IPS DF 6.9 (cell line): ENCODE data around the gene CD74.
"Not testable (repeated sequence)": the region's sequence is repeated elsewhere in the genome, so short reads cannot be mapped to it uniquely, and the experiment has no call there.

Experiments used
- DNase-seq: peaks from one replicate; pipeline ENCODE4 v3.0.0-alpha.2; 2013; ENCODE audit warnings: low read depth, low spot score
- H3K27ac ChIP-seq: one replicate; pipeline ENCODE4 v1.5.1; 2013; ENCODE audit warnings: low read length, control low read depth
- H3K27me3 ChIP-seq: 2 replicates; pipeline ENCODE4 v1.6.1; 2013; ENCODE audit warnings: mild to moderate bottlenecking, low read length; ENCODE audit not compliant: control insufficient read depth, insufficient read depth
- H3K36me3 ChIP-seq: 2 replicates; pipeline ENCODE4 v1.6.1; 2013; ENCODE audit warnings: low read length; ENCODE audit not compliant: control insufficient read depth, insufficient read depth
- H3K4me1 ChIP-seq: 2 replicates; pipeline ENCODE4 v1.6.1; 2013; ENCODE audit warnings: low read length; ENCODE audit not compliant: control insufficient read depth, insufficient read depth
- H3K4me3 ChIP-seq: 2 replicates; pipeline ENCODE4 v1.5.1; 2013; ENCODE audit warnings: mild to moderate bottlenecking, low read length
- H3K9me3 ChIP-seq: 2 replicates; pipeline ENCODE4 v1.6.1; 2013; ENCODE audit warnings: low read length, inconsistent platforms; ENCODE audit not compliant: control insufficient read depth, insufficient read depth
- WGBS: extraction: QIAGEN DNeasy Blood & Tissue Kit; methylation state at CpG from one replicate; pipeline ENCODE4 v1.1.7; 2013; ENCODE audit warnings: mixed read lengths, missing lambda C conversion rate; ENCODE audit not compliant: insufficient read length, insufficient coverage; 5-methylcytosine and 5-hydroxymethylcytosine counted together

CD74 gene

DNA sequence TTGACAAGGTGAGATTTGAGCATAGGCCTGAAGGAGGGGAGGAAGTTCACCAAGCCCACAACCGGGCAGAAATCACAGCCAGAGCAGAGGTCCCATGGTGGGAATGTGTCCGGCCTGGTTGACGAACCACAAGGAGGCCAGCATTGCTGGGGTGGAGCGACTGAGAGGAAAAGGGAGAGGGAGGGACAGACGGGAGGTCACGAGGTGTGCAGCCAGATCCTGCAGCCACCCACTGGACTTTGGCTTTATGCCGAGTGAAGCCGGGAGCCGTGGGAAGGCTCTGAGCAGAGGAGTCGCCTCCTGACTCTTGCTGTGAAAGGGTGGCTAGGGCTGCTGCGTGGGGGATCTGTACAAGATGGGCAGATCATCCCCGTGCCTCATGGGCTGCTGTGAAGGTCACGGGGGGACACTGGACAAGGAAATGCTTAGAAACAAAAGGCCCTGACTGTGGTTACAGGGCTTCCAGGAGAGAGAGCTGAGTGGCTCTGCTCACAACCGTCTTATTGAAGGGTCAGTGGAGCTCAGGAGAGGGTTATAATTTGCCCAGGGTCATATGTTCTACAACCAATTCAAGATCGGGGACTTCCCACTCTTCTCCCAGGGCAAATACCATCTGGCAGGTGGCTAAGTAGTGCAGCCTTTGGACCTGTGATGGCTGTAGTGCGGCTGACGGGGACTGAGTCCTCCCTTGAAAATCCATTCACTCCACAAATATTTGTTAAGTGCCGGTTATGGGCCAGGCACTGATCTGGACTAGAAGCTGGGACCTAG is 15.6 kb upstream of the CD74 start:
- no peak for DNase-seq
- no CpG with 5 or more reads among the region's 18 CpGs for WGBS
- H3K27ac ChIP-seq: no peak overlapping the region
- H3K27me3 ChIP-seq: no peaks in the 10 kb centered on the region
- no peaks in the 10 kb centered on the region for H3K4me1 ChIP-seq
- H3K9me3 ChIP-seq: no peaks in the 10 kb centered on the region
- H3K4me3 ChIP-seq: no peak overlapping the region
- no peaks in the 10 kb centered on the region for H3K36me3 ChIP-seq

DNA sequence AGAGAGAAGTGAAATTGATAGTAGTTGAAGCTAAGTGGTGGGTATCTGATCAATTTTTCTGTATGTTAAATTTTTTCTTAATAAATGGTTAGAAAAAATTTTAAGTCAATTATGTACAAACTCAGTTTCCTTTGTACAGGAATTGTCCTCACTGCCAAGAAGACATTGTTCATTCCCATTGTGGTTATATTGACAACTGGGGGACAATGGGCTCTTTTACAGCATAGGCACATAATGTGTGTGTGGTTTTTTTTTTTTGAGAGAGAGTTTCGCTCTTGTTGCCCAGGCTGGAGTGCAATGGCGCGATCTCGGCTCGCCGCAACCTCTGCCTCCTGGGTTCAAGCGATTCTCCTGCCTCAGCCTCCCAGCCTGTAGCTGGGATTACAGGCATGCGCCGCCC is 13.5 kb upstream of the CD74 start:
- H3K4me3 ChIP-seq, H3K27me3 ChIP-seq, H3K9me3 ChIP-seq, H3K4me1 ChIP-seq, H3K27ac ChIP-seq, DNase-seq, H3K36me3 ChIP-seq: not testable (repeated sequence)
- no CpG with 5 or more reads among the region's 9 CpGs for WGBS

DNA sequence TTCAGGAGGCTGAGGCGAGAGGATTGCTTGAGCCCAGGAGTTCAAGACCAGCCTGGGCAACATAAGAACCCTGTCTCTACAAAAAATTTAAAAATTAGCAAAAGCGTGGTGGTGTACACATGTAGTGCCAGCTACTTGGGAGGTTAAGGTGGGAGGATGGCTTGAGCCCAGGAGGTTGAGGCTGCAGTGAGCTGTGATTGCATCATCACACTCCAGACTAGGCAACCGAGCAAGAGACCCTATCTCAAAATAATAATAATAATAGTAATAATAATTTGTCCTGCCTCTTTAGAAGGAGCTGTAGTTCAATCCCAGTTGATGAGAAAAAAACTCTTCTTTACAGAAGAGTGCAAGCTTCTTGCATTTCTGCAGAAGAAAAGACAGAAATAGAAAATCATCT is 10.0 kb upstream of the CD74 start:
- H3K4me3 ChIP-seq: no peak overlapping the region
- H3K27me3 ChIP-seq: no peaks in the 10 kb centered on the region
- no peaks in the 10 kb centered on the region for H3K9me3 ChIP-seq
- H3K27ac ChIP-seq: no peak overlapping the region
- no peaks in the 10 kb centered on the region for H3K4me1 ChIP-seq
- no peaks in the 10 kb centered on the region for H3K36me3 ChIP-seq
- no CpG with 5 or more reads among the region's 3 CpGs for WGBS
- DNase-seq: no peak

DNA sequence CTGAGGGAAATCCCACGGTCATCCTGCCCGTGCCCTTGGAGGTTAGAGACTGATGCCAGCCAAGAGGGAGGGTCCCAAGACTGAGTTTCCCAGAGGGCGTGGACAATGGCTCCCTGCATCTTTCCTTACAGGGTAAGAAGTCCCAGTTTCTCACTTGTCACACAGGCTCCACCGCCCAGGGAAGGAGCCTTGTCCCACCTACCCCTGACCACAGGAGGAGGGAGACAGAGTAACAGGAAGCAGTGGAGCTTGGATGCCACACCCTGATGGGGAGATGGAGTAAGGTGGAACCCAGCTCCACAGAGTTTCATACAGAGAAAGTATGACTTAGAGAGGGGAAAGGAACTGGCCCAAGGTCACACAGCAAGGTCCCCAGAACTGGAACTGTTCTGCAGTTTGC is 9.4 kb upstream of the CD74 start:
- Histone ChIP-seq H3K4me3 (no peak overlapping the region), H3K27me3 (no peaks in the 10 kb centered on the region), H3K4me1 (no peaks in the 10 kb centered on the region), H3K36me3 (no peaks in the 10 kb centered on the region), H3K27ac (no peak overlapping the region), H3K9me3 (no peaks in the 10 kb centered on the region)
- no peak for DNase-seq
- WGBS: no CpG with 5 or more reads among the region's 4 CpGs

DNA sequence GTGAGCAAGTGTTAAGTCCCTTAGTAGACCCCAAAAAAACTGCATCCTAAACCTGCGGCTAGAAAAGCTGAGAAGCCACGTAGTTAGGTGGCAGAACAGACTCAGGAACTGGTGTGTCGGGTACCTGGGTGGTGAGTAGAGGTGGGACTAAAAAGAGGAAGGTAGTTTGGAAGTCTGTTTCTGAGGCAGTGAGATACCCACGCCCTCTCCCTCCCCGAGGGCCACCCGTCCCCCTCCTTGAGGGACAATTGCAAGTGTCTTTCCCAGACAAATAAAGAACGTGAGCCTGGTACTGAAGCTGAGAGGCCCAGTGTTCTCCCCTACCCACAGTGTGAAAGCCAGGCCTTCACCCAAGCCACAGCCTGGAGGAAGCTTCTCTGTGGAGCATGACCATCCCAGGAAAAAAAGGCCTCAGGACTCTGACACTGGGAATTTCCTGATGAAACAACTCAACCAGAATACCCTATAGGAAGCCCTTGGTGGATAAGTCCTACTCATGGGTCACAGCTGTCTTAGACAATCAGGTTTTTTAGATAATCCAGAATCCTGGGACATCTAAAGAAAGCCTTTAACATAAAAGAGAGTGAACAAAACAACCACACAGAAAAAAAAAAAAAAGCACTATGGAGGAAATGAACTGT is 7.0 kb upstream of the CD74 start:
- no peaks in the 10 kb centered on the region for H3K9me3 ChIP-seq
- no peak overlapping the region for H3K4me3 ChIP-seq
- no peak overlapping the region for H3K27ac ChIP-seq
- DNase-seq: no peak
- no peaks in the 10 kb centered on the region for H3K27me3 ChIP-seq
- H3K4me1 ChIP-seq: no peaks in the 10 kb centered on the region
- no CpG with 5 or more reads among the region's 7 CpGs for WGBS
- H3K36me3 ChIP-seq: no peaks in the 10 kb centered on the region

DNA sequence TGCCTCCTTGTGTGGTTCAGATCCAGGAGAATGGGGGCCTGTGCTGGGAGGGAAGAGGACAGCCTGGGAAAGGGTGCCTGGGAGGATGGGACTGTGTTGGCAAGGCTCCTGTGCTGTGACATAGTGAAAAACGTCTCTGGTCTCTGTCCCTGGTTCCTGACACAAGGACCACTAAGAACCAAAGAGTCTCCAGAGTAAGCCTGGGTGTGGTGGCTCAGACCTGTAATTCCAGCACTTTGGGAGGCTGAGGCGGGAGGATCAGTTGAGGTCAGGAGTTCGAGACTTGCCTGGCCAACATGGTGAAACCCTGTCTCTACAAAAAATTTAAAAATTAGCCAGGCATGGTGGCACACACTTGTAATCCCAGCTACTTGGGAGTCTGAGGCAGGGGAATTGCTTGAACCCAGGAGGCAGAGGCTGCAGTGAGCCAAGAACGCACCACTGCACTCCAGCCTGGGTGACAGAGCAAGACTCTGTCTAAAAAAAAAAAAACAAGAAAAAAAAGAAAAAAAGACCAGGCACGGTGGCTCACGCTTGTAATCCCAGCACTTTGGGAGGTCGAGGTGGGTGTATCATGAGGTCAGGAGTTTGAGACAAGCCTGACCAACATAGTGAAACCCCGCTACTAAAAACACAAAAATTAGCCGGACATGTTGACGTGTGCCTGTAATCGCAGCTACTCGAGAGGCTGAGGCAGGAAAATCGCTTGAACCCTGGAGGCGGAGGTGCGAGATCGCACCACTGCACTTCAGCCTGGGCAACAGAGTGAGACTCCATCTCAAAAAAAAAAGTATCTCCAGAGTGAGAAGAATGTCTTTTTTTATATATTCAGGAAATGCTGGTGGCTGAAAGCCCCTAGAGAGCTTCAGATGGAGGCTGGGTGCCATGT is 1.4 kb upstream of the CD74 start:
- H3K4me3 ChIP-seq, H3K4me1 ChIP-seq, H3K27me3 ChIP-seq, H3K36me3 ChIP-seq, DNase-seq, H3K9me3 ChIP-seq, H3K27ac ChIP-seq: not testable (repeated sequence)
- no CpG with 5 or more reads among the region's 16 CpGs for whole genome bisulfite sequencing

DNA sequence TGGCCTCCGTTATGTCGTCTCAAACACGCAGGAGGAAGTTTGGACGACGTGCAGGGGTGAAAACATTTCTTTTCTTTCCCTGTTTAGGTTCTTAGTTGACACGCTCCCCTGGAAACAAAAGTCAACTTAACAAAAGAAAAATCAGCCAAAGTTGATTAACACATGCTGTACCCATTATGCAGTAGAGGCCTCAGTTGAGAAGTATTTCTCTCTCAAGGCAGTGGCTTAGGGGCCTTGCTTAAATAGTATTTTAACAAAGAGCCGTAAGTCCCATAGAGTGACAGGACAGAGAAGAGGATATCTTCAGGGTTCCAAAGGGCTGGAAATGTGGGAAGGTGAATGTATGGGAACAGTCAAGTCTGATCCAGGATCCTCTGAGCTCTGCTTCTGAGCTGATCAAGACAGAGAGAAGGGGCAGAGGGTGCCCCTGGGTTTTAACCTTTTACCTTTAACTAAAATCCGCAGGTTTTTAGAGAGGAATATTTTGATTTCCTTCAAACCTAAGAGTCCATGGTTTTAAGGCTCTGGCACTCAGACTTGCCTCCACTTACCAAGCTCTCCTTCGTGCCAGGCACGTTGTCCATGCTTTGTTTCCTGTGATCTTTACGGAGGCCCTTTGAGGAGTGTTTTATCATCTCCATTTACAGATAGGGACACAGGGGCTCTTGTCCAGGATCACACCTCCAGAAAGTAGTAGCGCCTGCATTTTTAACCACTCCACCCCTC is 629 bp upstream of the CD74 start:
- no CpG with 5 or more reads among the region's 12 CpGs for WGBS

DNA sequence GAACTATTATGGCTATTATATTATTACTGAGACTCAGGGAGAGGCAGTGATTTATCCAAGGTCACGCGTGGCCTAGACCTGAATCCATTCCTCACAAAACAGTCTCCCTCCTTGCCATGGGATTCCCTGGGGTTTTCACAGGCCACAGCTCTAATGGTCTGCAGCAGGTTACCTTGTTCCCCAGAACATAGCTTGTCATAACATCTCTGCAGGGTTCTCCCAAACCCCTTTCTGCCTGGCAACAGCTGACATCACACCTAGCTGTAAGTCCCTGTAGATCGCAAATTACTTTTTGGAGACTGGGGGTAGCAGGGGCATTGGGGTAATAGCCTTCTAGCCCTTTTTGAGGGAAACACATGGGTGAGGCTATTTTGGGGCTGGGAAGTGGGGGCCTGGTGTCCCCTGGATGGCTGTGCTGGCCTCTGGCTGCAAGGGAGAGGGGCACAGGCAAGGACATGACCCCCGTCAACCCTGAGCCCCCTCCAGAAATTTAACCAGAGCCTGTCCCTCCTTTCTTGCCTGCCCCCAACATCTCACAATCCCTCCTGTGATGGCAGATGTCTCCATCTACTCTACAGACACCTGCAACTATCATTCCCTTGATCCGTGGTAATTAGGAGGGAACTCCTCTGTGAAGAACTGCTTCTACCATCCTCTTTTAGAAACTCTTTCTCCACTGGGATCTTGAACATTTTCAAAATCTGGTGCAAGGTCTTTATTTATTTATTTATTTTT is 1.3 kb downstream of the CD74 start:
- no peak overlapping the region for H3K4me3 ChIP-seq
- no peak overlapping the region for H3K27ac ChIP-seq
- no peaks in the 10 kb centered on the region for H3K9me3 ChIP-seq
- no peaks in the 10 kb centered on the region for H3K27me3 ChIP-seq
- no peak for DNase-seq
- WGBS: no CpG with 5 or more reads among the region's 5 CpGs
- peaks cover 6% of the 10 kb centered on the region; the same call in 1 of the 2 replicates for H3K4me1 ChIP-seq
- no peaks in the 10 kb centered on the region for H3K36me3 ChIP-seq

More for the DNA sequence above, 629 bp upstream of the CD74 start:
- H3K27ac ChIP-seq: no peak overlapping the region
- peaks cover 2% of the 10 kb centered on the region; the same call in 1 of the 2 replicates for H3K4me1 ChIP-seq
- no peak for DNase-seq
- H3K27me3 ChIP-seq: no peaks in the 10 kb centered on the region
- no peaks in the 10 kb centered on the region for H3K36me3 ChIP-seq
- no peak overlapping the region for H3K4me3 ChIP-seq
- no peaks in the 10 kb centered on the region for H3K9me3 ChIP-seq

DNA sequence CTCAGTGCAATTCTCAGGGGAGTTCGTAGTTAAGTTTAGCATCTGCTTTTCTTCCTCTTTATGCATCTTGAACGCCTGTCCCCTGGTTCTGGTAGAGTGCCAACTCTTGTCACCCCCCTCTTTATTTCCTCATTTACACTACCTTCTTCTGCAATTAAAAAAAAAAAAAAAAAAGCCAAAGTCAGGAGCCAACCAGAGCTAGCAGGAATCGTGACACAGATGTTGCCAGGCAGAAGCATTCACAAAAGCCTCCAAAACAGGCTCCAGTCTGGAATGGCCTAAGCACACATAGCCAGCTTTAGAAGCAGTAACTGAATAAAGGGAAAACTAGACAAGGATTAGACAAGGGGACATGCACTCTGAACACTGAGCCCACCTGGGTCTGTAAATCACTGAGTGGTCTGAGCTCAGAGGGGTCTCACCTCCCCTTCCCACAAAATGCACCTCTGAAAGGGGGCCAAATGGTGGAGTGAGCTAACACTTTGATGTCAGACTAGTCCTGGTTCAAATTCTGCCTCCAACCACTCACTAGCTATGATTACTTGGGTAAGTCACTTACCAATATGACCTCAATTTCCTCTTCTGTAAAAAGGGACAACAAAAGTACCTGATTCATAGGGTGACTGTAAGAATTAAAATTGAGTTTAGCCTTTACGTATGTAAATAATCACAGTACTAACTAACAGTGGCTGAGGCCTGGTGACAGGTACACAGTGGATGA is 2.0 kb downstream of the CD74 start:
- no peak for DNase-seq
- H3K36me3 ChIP-seq: no peaks in the 10 kb centered on the region
- H3K27ac ChIP-seq: no peak overlapping the region
- peaks cover 6% of the 10 kb centered on the region; the same call in 1 of the 2 replicates for H3K4me1 ChIP-seq
- H3K27me3 ChIP-seq: no peaks in the 10 kb centered on the region
- H3K4me3 ChIP-seq: no peak overlapping the region
- H3K9me3 ChIP-seq: no peaks in the 10 kb centered on the region
- WGBS: no CpG with 5 or more reads among the region's 4 CpGs
